Left forelimb (tissue), 1 donor: ENCODE results near the gene TP63.
"Not testable (repeated sequence)": the region's sequence is repeated elsewhere in the genome, so short reads cannot be mapped to it uniquely, and the experiment has no call there.

ENCODE experiments used
- DNase-seq: peaks from one replicate; pipeline ENCODE4 v3.0.0-alpha.2; 2018; ENCODE audit warnings: low spot score

TP63 gene

DNA sequence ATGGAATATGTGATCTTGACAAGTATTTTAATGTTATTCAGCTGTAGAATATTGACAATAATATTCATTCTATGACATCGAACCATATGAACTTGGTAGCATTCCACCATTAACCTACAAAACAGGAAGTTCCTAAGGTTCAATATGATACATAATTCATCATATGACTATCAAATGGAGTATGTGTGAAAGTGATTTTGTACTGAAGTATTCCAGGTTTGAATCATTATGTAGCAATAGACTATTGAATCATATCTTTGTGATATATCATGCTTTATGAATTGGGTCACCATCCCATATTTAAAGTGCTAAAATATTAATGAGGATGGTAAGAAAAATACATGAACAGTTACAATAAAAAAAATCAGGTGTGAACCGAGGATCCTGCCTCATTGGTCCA is 95.1 kb downstream of the TP63 start:
- DNase-seq = no peak

DNA sequence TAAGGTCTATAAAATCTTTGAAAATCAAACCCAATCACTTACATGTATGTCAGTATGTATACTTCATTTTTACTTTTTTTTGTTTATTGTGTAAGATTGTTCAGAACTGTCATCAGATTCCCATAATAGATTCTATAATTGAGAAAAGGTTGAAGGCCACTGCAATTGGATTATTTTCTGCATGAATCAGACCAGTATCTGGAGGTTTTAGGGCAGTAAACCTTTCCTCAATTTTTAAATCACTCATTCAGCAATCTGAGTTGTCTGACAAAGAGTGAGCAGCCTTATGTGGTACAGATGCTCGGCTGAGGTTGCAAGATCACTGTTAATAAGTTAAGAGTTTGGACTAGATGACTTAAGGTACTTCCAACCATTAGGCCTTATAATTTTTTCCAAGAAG is 96.0 kb downstream of the TP63 start:
- DNase-seq = no peak

DNA sequence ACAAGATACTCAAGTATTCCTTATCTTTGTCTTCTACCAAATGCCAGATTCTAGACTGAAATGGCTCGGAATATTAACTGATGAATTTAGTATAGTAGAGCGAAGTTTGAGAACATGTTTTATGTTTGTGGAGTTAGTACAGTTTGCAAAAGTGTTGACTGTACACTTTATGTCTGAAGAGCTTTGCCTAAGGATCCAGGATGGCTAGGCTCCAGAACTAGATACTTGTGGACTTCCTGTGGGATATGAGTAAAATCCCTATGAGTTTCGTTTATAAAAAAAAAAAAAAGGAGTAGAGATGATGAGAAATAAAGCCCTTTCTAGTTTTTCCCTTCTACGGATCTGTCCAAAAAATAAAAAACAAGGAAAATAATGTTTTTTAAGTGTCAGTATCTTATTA is 96.7 kb downstream of the TP63 start:
- no peak for DNase-seq

DNA sequence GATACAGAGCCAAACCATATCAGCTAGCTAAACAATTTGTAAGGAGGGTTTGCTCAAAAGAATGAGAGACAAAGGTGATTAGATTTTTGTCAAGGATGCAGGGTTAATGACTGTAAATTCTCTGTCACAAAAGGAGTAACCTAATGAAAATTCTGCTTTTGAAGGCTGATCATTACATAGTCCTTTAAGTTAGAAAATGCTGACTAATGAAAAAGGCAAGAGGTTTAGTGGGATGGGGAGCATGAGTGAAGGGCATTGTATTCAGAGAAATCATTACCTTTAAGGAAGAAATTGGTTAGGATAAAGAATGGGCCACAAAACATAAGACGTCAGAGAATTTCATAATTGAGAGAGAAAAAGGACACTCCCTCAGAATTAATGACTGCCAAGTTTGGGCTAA is 97.7 kb downstream of the TP63 start:
- no peak for DNase-seq

DNA sequence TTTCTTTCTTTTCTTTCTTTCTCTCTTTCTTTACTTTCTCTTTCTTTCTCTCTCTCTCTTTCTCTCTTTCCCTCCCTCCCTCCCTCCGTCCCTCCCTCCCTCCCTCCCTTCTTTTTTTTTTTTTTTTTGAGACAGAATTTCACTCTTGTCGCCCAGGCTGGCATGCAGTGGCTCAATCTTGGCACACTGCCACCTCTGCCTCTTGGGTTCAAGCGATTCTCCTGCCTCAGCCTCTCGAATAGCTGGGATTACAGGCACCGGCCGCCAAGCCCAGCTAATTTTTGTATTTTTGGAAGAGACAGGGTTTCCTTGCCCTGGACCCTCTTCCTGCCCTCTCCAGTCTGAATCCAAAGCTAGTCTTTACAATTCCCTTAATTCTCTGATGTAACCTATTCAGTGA is 102.9 kb downstream of the TP63 start:
- DNase-seq = no peak

DNA sequence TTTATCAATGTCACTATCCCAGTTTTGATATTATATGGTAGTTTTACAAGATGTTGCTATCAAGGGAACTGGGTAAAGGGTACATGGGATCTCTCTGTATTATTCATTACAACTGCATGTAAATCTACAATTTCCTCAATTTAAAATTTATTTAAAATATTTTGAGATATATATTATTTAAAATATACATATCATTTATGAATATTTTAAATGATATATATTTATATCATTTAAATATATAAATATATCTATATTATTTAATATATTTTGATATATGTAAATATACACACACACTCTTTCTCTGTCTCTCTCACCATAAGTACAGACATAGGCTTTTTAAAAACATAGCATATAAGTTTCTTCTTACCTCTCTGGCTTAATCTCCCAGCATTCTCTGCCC is 104.7 kb downstream of the TP63 start:
- no peak for DNase-seq

DNA sequence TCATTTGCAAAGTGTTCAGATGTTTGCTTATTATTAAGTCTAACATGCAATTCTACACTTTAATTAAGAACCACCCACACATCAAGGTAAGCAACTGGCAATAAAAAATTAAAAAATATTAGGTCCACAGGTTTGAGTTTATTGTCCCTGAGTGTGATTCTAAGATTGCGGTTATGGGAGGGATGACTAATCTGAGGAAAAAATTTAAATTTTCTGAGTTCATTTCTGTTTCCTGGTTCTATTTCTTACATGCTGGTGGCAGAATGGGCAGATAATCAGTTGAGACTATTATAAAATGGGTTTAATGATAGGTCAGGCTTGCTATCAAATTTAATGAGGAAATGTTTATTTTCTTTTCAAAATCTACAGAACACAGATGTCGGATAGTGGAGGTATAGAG is 105.9 kb downstream of the TP63 start:
- no peak for DNase-seq

DNA sequence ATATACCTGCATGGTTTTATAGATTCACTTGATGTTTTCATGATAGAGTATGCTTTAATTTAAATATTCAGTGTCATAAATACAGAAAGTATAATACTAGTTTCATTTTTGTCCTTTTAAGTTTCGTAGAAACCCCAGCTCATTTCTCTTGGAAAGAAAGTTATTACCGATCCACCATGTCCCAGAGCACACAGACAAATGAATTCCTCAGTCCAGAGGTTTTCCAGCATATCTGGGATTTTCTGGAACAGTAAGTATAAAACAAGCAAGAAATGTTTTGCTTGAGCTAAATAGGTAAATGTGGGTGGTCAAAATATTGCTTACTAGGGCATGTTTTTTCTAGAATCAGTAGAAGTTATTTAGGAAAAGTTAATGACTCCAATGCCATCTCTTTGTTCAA is 106.4 kb downstream of the TP63 start:
- no peak for DNase-seq

DNA sequence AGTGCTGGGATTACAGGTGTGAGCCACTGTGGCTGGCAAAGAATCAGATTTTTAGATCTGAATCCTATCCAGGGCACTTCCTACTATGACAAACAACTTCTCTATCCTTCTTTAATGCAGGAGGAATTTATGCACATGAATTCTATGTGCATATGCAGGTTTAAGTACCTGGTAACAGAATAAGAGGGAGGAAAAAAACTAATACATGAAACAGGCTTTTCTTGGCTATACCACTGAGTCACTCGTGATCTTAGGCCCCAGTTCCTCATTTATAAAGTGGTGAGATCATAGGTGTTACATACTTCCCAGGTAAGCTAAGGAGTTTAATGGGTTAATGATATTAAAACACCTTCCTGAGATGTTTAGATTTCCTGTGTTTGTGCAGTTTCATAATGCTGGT is 108.2 kb downstream of the TP63 start:
- DNase-seq = no peak

DNA sequence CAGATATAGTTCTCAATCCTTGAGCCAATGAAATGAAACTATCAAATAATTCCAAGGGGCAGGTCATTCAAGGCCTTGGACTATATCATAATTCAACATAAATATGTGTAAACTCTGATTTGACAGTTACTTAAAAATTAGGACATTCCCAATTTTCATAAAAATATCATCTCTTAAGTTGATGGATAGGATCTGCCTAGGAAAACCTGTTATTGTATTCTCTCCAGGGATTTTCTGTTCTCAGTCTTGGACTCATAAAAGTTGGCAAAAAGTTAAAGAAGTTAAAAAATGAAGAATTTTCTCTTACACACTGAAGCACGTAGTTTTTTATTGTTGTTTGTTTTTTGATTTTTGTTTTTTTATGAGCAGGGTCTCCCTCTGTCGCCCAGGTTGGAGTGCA is 109.0 kb downstream of the TP63 start:
- no peak for DNase-seq

DNA sequence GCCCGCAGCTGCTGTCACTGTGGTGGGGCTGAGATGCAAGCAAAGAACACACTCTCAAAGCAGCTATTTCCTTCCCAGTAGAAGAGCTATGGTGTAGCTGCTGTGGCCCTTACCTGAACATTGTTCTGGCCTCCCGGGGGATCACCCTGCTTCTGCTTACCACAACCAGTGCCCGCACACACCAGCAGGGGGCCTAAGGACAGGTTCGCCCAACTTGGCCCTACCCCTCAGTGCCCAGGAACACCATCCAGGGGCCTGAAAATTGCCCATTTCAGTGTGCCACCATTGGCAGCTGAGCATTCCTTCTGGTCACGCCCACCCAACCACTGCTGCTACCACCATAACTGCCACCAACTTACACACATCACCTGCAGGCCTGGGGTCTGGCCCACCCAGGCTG is 113.0 kb downstream of the TP63 start:
- DNase-seq = no peak

DNA sequence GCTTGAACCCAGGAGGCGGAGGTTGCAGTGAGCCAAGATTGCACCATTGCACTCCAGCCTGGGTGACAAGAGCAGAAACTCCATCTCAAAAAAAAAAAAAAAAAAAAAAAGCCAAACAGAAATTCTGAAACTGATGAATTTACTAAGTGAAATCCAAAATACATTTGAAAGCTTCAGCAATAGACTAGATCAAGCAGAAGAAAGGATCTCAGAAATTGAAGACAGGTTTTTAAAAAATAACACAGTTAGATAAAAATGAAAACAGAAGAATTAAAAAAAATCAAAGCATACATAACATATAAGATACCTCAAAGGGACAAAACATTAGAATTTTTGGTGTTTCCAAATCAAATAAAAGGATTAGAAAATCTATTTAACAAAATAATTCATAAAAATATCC is 114.4 kb downstream of the TP63 start:
- DNase-seq = no peak

DNA sequence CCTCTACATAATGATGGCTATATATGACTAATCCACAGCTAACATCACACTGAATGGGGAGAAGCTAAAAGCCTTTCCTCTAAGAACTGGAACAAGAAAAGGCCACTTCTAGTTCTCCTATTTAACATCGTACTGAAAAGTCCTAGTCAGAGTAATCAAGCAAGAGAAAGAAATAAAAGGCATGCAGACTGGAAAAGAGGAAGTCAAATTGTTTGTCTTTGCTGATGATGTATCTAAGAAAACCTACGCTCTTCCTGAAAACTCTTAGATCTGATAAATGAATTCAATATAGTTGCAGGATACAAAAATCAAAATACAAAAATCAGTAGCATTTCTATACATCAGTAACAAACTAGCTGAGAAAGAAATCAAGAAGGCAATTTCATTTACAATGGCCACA is 116.9 kb downstream of the TP63 start:
- DNase-seq = no peak

DNA sequence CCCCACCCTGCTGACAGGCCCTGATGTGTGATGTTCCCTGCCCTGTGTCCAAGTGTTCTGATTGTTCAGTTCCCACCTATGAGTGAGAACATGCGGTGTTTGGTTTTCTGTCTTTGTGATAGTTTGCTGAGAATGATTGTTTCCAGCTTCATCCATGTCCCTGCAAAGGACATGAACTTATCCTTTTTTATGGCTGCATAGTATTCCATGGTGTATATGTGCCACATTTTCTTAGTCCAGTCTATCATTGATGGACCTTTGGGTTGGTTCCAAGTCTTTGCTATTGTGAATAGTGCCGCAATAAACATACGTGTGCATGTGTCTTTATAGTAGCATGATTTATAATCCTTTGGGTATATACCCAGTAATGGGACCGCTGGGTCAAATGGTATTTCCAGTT is 119.8 kb downstream of the TP63 start:
- DNase-seq = not testable (repeated sequence)

DNA sequence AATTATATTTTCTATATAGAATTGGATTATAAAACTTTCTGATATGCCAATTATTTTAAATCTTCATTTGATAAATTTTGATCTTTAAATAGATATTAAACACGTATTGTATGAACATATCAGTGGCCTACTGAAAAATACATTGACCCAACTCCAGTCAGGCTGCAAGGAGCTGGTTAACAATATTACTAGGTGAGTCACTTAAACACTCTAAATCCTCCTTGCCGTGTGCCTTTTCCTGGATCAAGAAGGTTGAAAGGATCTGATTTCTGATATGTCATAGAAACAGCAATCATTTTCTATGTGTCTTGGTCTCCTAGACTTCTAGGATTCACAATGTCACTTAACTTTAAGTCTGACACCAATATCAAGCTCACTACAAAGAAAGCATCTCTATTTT is 123.2 kb downstream of the TP63 start:
- no peak for DNase-seq

DNA sequence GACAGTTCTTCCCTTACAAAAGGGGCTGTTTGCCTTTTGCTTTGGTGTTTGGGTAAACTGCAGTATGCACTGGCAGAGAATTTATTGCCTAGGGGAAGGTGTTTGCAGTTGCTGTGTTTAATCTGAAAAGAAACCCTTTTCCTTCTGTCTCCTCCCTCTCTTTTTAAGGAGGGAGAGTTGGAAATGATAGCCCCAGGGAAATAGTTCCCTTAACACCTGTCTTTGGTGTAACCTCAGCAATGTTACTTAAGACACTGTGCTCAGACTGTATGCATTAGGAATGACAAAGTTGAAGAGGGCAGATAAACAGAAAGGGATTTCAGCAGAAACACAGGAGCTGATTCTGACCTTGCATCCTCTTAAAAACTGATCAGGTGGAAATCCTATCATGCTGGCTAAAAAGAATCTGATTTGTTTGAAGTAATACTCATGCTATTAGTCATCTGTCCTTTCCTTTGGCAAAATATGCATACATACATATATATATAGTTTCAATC is 125.4 kb downstream of the TP63 start:
- DNase-seq = no peak

DNA sequence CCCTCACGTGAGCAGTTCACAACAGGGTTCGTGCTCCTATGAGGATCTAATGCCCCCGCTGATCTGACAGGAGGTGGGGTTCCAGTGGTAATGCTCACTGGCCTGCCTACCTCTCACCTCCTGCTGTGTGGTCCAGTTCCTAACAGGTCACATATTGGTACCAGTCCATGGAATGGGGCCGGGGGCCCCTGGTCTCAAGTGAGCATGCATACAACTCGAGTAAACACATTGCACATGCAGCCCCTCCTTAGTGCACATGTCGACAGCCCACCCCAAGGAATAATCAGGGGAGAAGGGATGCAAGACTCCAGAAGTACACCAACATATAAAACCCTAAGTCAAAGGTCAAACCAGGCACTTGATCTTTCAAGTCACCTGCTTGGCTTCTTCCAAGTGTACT is 127.0 kb downstream of the TP63 start:
- DNase-seq = no peak

DNA sequence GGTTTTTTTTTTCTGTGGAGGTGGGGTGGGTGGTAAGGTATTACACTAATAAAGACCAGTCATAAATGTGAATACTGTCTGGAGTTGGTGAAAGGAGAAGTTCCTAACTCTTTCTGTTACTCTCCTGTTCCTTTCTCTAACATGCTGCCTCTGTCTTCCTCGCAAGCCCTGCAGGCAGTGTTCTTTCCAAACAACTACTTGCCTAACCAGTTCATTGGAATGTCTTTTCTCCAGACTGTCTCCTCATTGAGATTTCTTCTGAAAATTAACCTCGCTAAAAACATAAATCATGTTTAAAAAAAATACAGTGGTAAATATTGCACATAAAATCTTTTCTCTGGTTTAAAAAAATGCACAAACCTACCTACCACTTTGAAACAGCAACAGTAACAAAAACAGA is 135.2 kb downstream of the TP63 start:
- DNase-seq = no peak

DNA sequence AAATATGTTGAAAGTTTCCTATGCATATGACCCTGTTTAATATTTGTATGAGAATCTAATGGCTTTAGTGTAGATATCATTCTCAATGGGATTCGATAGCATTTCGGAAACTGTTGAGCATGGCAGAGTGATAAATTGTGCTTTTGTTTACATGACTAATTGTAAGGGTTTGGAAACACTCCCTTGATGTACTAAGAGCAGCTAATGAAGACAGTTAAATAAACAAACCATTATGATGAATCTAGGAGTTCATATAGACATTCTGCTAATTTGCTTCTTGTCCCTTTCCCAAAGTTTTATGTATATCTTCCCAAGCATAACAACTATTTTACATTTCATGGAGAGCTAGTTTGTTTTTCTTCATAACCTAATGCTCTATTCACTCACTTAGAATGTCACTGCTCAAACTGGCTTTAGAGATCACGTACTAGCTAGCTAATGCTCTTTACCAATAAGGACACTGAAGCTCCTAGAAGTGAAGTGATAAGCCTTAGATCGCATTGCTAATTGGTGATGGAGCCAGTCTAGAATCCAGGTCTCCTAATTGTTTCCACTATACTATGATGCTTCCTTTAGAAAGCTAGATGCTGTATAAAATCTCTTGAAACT is 140.8 kb downstream of the TP63 start:
- DNase-seq = no peak

DNA sequence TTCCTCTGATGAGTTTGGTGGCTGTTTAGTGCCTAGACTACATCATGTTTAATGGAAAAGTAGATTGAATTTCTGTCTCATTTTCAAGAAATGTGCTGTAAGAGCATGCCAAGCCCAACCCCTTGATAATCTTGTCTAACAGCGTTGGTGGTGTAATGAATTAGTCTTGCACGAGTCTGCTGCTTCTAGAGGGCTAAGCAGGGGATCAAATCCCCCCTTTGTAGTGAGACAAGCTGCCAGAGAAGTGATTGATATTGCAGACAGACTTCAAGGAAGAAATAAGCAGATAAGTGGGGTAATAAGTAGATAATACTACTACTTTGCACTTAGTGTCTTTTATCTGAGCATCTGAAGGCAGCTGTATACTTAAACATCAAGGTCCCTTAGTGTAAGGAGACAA is 141.4 kb downstream of the TP63 start:
- DNase-seq = no peak

DNA sequence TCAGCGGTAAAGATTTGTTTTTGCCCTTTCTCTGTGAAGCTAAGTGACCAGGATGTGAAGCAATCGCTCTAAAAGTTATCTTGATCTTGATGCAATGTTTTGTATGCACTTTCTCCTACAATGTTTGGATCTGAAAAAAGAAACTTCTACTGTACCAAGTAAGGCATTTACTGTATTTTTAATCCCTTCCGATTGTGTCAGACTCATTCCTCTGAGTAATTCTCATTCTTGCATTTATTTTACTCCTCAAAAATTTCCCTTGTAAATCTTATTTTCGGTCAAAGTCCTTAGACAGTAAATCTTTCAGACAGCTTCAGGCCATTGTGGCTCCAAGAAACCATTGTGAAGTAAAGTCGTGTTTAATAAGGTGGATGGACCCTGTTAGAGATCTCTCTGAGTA is 141.9 kb downstream of the TP63 start:
- DNase-seq = no peak

DNA sequence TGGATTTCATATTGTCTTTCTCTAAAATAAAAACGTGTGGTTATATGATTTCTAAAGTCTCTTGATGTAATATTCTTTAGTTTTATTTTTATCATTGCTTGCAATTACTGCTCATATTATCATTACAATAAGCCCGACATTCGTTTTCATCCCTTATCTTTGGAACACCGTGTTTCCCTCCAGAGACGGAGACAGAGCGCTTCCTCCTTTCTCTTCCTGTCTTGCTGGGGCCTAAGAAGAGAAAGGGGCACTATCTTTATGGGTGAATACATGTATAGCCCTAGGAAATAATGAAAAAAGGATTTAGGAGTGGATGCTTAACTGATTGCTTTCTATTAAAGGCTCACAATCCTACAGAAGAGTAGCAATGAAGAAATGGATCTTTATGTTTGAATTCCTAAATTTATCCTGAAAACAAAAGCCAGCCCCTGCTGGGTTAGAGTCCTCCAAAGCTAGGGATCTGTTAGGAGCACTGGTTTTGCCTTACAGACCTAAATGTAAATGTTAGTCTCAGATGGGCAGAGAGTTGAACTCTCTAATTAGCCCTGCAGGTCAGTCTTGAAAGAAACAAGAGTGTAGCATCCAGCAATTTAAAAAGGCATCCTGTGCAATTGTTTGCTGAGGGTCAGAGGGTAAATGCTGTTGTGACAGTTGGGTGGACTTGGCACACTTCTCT is 145.1 kb downstream of the TP63 start:
- DNase-seq = no peak

DNA sequence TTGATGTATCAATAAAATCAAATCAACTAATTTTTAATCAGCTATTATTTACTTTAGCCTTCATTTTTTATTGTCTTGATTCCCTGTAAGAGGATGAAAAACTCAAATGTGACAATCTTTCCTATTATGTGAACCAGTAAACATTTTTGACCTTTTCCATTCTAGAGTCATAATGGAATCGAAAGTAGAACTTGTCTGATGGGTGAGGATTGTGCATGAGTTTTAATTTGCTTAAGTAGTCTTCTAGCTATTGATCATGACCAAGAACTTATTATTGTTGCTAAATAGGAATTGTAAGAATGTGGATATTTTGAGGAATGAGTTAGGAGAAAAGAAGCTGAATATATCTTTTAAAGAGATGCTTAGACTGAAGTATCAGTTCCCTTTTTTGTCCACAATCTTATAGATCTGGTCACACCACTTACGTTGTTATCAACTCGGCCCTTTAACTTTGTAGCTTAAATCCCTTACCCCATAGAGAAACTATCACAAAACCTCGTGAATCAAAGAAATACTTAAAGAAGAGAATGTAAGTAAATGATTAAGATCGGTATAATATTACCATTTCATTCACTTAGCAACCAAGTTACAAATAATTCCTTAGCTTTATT is 147.3 kb downstream of the TP63 start:
- DNase-seq = no peak

DNA sequence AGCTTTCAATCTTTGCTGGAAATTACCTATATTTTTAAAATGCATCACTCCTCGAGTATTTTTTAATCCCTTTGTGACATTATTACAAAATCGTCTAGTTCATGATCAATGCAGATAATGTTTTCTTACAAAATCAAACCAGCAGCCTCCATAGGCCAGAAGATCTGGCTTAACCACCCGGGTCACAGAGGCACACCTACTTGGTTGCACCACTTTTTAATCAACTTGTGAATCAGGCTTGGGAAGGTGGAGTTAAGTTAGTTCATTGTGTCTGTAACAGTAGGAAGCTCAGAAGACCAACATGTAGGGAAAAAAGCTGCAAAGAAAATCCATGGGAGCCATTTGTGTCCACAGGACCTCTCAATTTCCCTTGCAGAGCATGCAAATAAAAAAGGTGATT is 148.0 kb downstream of the TP63 start:
- DNase-seq = no peak
